Measurements from ENCODE around the gene CDC42EP3.

The CDC42EP3 gene

GRCh38 chr2:37637985-37638384 is 33.5 kb downstream of the CDC42EP3 start:
- Histone ChIP-seq H3K4me3 (ENCODE audit: low read length) (no peak overlapping the region), H3K9ac (ENCODE audit: low read length) (no peak overlapping the region), H3K36me3 (ENCODE audit: control insufficient read depth, insufficient read depth, low read length) (no peaks in the 10 kb centered on the region), H3K4me1 (ENCODE audit: control insufficient read depth, insufficient read depth, low read length) (no peaks in the 10 kb centered on the region), H3K9me3 (ENCODE audit: control insufficient read depth, low read length) (no peaks in the 10 kb centered on the region), H3K27me3 (ENCODE audit: control insufficient read depth, insufficient read depth, low read length) (no peaks in the 10 kb centered on the region)

GRCh38 chr2:37637190-37637860 is 34.1 kb downstream of the CDC42EP3 start:
- no peak overlapping the region for H3K4me3 ChIP-seq (ENCODE audit: low read length)
- H3K36me3 ChIP-seq (ENCODE audit: control insufficient read depth, insufficient read depth, low read length) = no peaks in the 10 kb centered on the region
- H3K27me3 ChIP-seq (ENCODE audit: control insufficient read depth, insufficient read depth, low read length) = no peaks in the 10 kb centered on the region
- no peaks in the 10 kb centered on the region for H3K4me1 ChIP-seq (ENCODE audit: control insufficient read depth, insufficient read depth, low read length)
- H3K9me3 ChIP-seq (ENCODE audit: control insufficient read depth, low read length) = no peaks in the 10 kb centered on the region
- H3K9ac ChIP-seq (ENCODE audit: low read length) = no peak overlapping the region

GRCh38 chr2:37636381-37637066 is 34.9 kb downstream of the CDC42EP3 start:
- Histone ChIP-seq H3K27me3 (ENCODE audit: control insufficient read depth, insufficient read depth, low read length) (no peaks in the 10 kb centered on the region), H3K9ac (ENCODE audit: low read length) (no peak overlapping the region), H3K36me3 (ENCODE audit: control insufficient read depth, insufficient read depth, low read length) (no peaks in the 10 kb centered on the region), H3K9me3 (ENCODE audit: control insufficient read depth, low read length) (no peaks in the 10 kb centered on the region), H3K4me1 (ENCODE audit: control insufficient read depth, insufficient read depth, low read length) (no peaks in the 10 kb centered on the region), H3K4me3 (ENCODE audit: low read length) (no peak overlapping the region)

- H3K36me3 ChIP-seq (ENCODE audit: control insufficient read depth, insufficient read depth, low read length) = no peaks in the 10 kb centered on the region
- no peaks in the 10 kb centered on the region for H3K4me1 ChIP-seq (ENCODE audit: control insufficient read depth, insufficient read depth, low read length)
- no peaks in the 10 kb centered on the region for H3K9me3 ChIP-seq (ENCODE audit: control insufficient read depth, low read length)
- H3K27me3 ChIP-seq (ENCODE audit: control insufficient read depth, insufficient read depth, low read length) = no peaks in the 10 kb centered on the region
- no peak overlapping the region for H3K4me3 ChIP-seq (ENCODE audit: low read length)
- H3K9ac ChIP-seq (ENCODE audit: low read length) = no peak overlapping the region
These were observed 35.7 kb downstream of the CDC42EP3 start for GRCh38 chr2:37635504-37636380.

- H3K9me3 ChIP-seq (ENCODE audit: control insufficient read depth, low read length) = no peaks in the 10 kb centered on the region
- H3K9ac ChIP-seq (ENCODE audit: low read length) = no peak overlapping the region
These were observed 36.4 kb downstream of the CDC42EP3 start for GRCh38 chr2:37634914-37635503.

GRCh38 chr2:37633845-37634244 is 37.6 kb downstream of the CDC42EP3 start:
- no peaks in the 10 kb centered on the region for H3K36me3 ChIP-seq (ENCODE audit: control insufficient read depth, insufficient read depth, low read length)
- no peak overlapping the region for H3K4me3 ChIP-seq (ENCODE audit: low read length)

More at GRCh38 chr2:37634914-37635503, 36.4 kb downstream of the CDC42EP3 start:
- Histone ChIP-seq H3K4me1 (ENCODE audit: control insufficient read depth, insufficient read depth, low read length) (no peaks in the 10 kb centered on the region), H3K27me3 (ENCODE audit: control insufficient read depth, insufficient read depth, low read length) (no peaks in the 10 kb centered on the region), H3K36me3 (ENCODE audit: control insufficient read depth, insufficient read depth, low read length) (no peaks in the 10 kb centered on the region), H3K4me3 (ENCODE audit: low read length) (no peak overlapping the region)

GRCh38 chr2:37633234-37633633 is 38.2 kb downstream of the CDC42EP3 start:
- Histone ChIP-seq H3K27me3 (ENCODE audit: control insufficient read depth, insufficient read depth, low read length) (no peaks in the 10 kb centered on the region), H3K9me3 (ENCODE audit: control insufficient read depth, low read length) (no peaks in the 10 kb centered on the region), H3K4me1 (ENCODE audit: control insufficient read depth, insufficient read depth, low read length) (no peaks in the 10 kb centered on the region), H3K4me3 (ENCODE audit: low read length) (no peak overlapping the region), H3K36me3 (ENCODE audit: control insufficient read depth, insufficient read depth, low read length) (no peaks in the 10 kb centered on the region), H3K9ac (ENCODE audit: low read length) (no peak overlapping the region)

More at GRCh38 chr2:37633845-37634244, 37.6 kb downstream of the CDC42EP3 start:
- Histone ChIP-seq H3K4me1 (ENCODE audit: control insufficient read depth, insufficient read depth, low read length) (no peaks in the 10 kb centered on the region), H3K9me3 (ENCODE audit: control insufficient read depth, low read length) (no peaks in the 10 kb centered on the region), H3K27me3 (ENCODE audit: control insufficient read depth, insufficient read depth, low read length) (no peaks in the 10 kb centered on the region), H3K9ac (ENCODE audit: low read length) (no peak overlapping the region)

GRCh38 chr2:37632310-37632709 is 39.1 kb downstream of the CDC42EP3 start:
- Histone ChIP-seq H3K36me3 (ENCODE audit: control insufficient read depth, insufficient read depth, low read length) (no peaks in the 10 kb centered on the region), H3K4me1 (ENCODE audit: control insufficient read depth, insufficient read depth, low read length) (no peaks in the 10 kb centered on the region), H3K4me3 (ENCODE audit: low read length) (no peak overlapping the region), H3K27me3 (ENCODE audit: control insufficient read depth, insufficient read depth, low read length) (no peaks in the 10 kb centered on the region), H3K9me3 (ENCODE audit: control insufficient read depth, low read length) (no peaks in the 10 kb centered on the region), H3K9ac (ENCODE audit: low read length) (no peak overlapping the region)

- H3K9ac ChIP-seq (ENCODE audit: low read length) = no peak overlapping the region
- H3K9me3 ChIP-seq (ENCODE audit: control insufficient read depth, low read length) = no peaks in the 10 kb centered on the region
- H3K27me3 ChIP-seq (ENCODE audit: control insufficient read depth, insufficient read depth, low read length) = no peaks in the 10 kb centered on the region
- no peaks in the 10 kb centered on the region for H3K4me1 ChIP-seq (ENCODE audit: control insufficient read depth, insufficient read depth, low read length)
- H3K36me3 ChIP-seq (ENCODE audit: control insufficient read depth, insufficient read depth, low read length) = no peaks in the 10 kb centered on the region
- H3K4me3 ChIP-seq (ENCODE audit: low read length) = no peak overlapping the region
These were observed 39.7 kb downstream of the CDC42EP3 start for GRCh38 chr2:37631698-37632097.

- Histone ChIP-seq H3K4me3 (ENCODE audit: low read length) (no peak overlapping the region), H3K36me3 (ENCODE audit: control insufficient read depth, insufficient read depth, low read length) (no peaks in the 10 kb centered on the region), H3K9me3 (ENCODE audit: control insufficient read depth, low read length) (no peaks in the 10 kb centered on the region), H3K4me1 (ENCODE audit: control insufficient read depth, insufficient read depth, low read length) (no peaks in the 10 kb centered on the region), H3K9ac (ENCODE audit: low read length) (no peak overlapping the region), H3K27me3 (ENCODE audit: control insufficient read depth, insufficient read depth, low read length) (no peaks in the 10 kb centered on the region)
These were observed 40.1 kb downstream of the CDC42EP3 start for GRCh38 chr2:37631292-37631691.

GRCh38 chr2:37630776-37631175 is 40.7 kb downstream of the CDC42EP3 start:
- Histone ChIP-seq H3K36me3 (ENCODE audit: control insufficient read depth, insufficient read depth, low read length) (no peaks in the 10 kb centered on the region), H3K4me1 (ENCODE audit: control insufficient read depth, insufficient read depth, low read length) (no peaks in the 10 kb centered on the region), H3K9me3 (ENCODE audit: control insufficient read depth, low read length) (no peaks in the 10 kb centered on the region), H3K4me3 (ENCODE audit: low read length) (no peak overlapping the region), H3K27me3 (ENCODE audit: control insufficient read depth, insufficient read depth, low read length) (no peaks in the 10 kb centered on the region), H3K9ac (ENCODE audit: low read length) (no peak overlapping the region)
